OCI-LY1 (cell line): ENCODE measurements around the gene EGFL8.

Experiments
- CTCF ChIP-seq: fragments of 200-600 bp; sonication (generic), shearing (Covaris generic); IDR thresholded peaks from 2 replicates; pipeline ENCODE4 v1.5.1; 2017; ENCODE audit warnings: mild to moderate bottlenecking, antibody characterized with exemption, low read length, moderate library complexity, mixed read lengths
- EZH2 ChIP-seq: fragments of 200-600 bp; sonication (generic), shearing (Covaris generic); IDR thresholded peaks from 2 replicates; pipeline ENCODE4 v1.8.0; 2017; ENCODE audit warnings: borderline replicate concordance, mixed run types, mild to moderate bottlenecking, antibody characterized with exemption, low read length, moderate library complexity, mixed read lengths

GRCh38 chr6:32177788-32178546 is 13.6 kb downstream of the EGFL8 start, which contains the start of gene RNF5:
- TF ChIP-seq CTCF (no peak), EZH2 (no peak)
